ENCODE data around the gene ERG28. TPM values are rescaled to one million over a fixed set of nuclear protein-coding genes. Genes with fewer than 3 reads are reported as not detected.

The ERG28 gene
- total and polyA plus RNA-seq, 2 of the 13 experiments (the other 11 are each of a cell fraction or from before 2014, with no cell fraction given) = 27.3 to 32.3 TPM

GRCh38 chr14:75648066-75648838, 12.4 kb downstream of the ERG28 start (continued):
- TF ChIP-seq, protein P1, sequence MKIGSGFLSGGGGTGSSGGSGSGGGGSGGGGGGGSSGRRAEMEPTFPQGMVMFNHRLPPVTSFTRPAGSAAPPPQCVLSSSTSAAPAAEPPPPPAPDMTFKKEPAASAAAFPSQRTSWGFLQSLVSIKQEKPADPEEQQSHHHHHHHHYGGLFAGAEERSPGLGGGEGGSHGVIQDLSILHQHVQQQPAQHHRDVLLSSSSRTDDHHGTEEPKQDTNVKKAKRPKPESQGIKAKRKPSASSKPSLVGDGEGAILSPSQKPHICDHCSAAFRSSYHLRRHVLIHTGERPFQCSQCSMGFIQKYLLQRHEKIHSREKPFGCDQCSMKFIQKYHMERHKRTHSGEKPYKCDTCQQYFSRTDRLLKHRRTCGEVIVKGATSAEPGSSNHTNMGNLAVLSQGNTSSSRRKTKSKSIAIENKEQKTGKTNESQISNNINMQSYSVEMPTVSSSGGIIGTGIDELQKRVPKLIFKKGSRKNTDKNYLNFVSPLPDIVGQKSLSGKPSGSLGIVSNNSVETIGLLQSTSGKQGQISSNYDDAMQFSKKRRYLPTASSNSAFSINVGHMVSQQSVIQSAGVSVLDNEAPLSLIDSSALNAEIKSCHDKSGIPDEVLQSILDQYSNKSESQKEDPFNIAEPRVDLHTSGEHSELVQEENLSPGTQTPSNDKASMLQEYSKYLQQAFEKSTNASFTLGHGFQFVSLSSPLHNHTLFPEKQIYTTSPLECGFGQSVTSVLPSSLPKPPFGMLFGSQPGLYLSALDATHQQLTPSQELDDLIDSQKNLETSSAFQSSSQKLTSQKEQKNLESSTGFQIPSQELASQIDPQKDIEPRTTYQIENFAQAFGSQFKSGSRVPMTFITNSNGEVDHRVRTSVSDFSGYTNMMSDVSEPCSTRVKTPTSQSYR (CRISPR knock-in tag; IDR thresholded peaks at IDR 0.05; ENCODE audit: borderline replicate concordance) = peak; percentile 78; the same call in 1 of the 2 replicates
- no peak for TF ChIP-seq ZNF253 (CRISPR knock-in tag; IDR thresholded peaks at IDR 0.05; ENCODE audit: borderline replicate concordance)
- no peak for TF ChIP-seq ZFP36 (IDR thresholded peaks at IDR 0.05; ENCODE audit: borderline replicate concordance, low read depth, low read length, partially characterized antibody)
- TF ChIP-seq ZNF20 (CRISPR knock-in tag; IDR thresholded peaks at IDR 0.05) = no peak
- TF ChIP-seq, protein P2, sequence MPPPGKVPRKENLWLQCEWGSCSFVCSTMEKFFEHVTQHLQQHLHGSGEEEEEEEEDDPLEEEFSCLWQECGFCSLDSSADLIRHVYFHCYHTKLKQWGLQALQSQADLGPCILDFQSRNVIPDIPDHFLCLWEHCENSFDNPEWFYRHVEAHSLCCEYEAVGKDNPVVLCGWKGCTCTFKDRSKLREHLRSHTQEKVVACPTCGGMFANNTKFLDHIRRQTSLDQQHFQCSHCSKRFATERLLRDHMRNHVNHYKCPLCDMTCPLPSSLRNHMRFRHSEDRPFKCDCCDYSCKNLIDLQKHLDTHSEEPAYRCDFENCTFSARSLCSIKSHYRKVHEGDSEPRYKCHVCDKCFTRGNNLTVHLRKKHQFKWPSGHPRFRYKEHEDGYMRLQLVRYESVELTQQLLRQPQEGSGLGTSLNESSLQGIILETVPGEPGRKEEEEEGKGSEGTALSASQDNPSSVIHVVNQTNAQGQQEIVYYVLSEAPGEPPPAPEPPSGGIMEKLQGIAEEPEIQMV (CRISPR knock-in tag; IDR thresholded peaks at IDR 0.05; ENCODE audit: low read depth) = peak; percentile 74; the same call in 1 of the 2 replicates
- TF ChIP-seq, protein P3, sequence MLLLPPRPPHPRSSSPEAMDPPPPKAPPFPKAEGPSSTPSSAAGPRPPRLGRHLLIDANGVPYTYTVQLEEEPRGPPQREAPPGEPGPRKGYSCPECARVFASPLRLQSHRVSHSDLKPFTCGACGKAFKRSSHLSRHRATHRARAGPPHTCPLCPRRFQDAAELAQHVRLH (CRISPR knock-in tag; IDR thresholded peaks at IDR 0.05; ENCODE audit: borderline replicate concordance, low read depth) = peak; percentile 86; the same call in 1 of the 2 replicates
- TF ChIP-seq TBX3 (IDR thresholded peaks at IDR 0.05; ENCODE audit: borderline replicate concordance) = peak; percentile 81; the same call in 1 of the 2 replicates
- TF ChIP-seq JARID2 (CRISPR knock-in tag; IDR thresholded peaks at IDR 0.05; ENCODE audit: insufficient replicate concordance) = no peak
- TF ChIP-seq CSRNP2 (CRISPR knock-in tag; conservative IDR thresholded peaks at IDR 0.05; ENCODE audit: low read depth) = no peak
- peak; percentile 79 for TF ChIP-seq KDM1A (CRISPR knock-in tag; IDR thresholded peaks at IDR 0.05)
- TF ChIP-seq ZUFSP (CRISPR knock-in tag; IDR thresholded peaks at IDR 0.05; ENCODE audit: borderline replicate concordance) = no peak
- TF ChIP-seq HES4 (CRISPR knock-in tag; IDR thresholded peaks at IDR 0.05; ENCODE audit: borderline replicate concordance) = no peak
- TF ChIP-seq NFIC (IDR thresholded peaks at IDR 0.05; ENCODE audit: low read length) = peak; percentile 93
- peak; percentile 96 for TF ChIP-seq ISL2 (CRISPR knock-in tag; IDR thresholded peaks at IDR 0.05)
- TF ChIP-seq ZNF44 (CRISPR knock-in tag; IDR thresholded peaks at IDR 0.05) = no peak
- TF ChIP-seq ZNF781 (CRISPR knock-in tag; IDR thresholded peaks at IDR 0.05; ENCODE audit: borderline replicate concordance, not compliant biosample characterization) = no peak

Measured in HepG2 (cell line).